Gastroesophageal sphincter (tissue), 4 donors: ENCODE results near the gene CILP. TPM values are rescaled to one million over a fixed set of nuclear protein-coding genes. Genes with fewer than 3 reads are reported as not detected.

Experiments
- ATAC-seq: fragments of 150-250 bp; one replicate; pipeline ENCODE4 v1.9.1; 2016; ENCODE audit warnings: mild to moderate bottlenecking, moderate library complexity
- H3K27ac ChIP-seq, 4 donors: fragments of 200-600 bp; sonication (generic) in 3 of 4; 1 replicate in 3 of 4; 2 replicates in 1 of 4; pipeline ENCODE4 v1.5.1; 2016 to 2019
- H3K27me3 ChIP-seq: fragments of 200-600 bp; sonication (generic); one replicate; pipeline ENCODE4 v1.5.1; 2019
- H3K36me3 ChIP-seq, 2 donors: fragments of 200-600 bp; sonication (generic); one replicate each; pipeline ENCODE4 v1.5.1; 2019; ENCODE audit warnings: control low read depth in 1 of 2
- H3K4me1 ChIP-seq, 3 donors: fragments of 200-600 bp; sonication (generic); 1 replicate in 2 of 3; 2 replicates in 1 of 3; pipeline ENCODE4 v1.5.1; 2016 to 2019; ENCODE audit warnings: control low read depth in 2 of 3
- H3K4me3 ChIP-seq, 2 donors: fragments of 200-600 bp; sonication (generic); one replicate each; pipeline ENCODE4 v1.5.1; 2019; ENCODE audit warnings: mild to moderate bottlenecking in 1 of 2, moderate library complexity in 1 of 2
- H3K9me3 ChIP-seq, 3 donors: fragments of 200-600 bp; sonication (generic); one replicate each; pipeline ENCODE4 v1.5.1; 2017 to 2019; ENCODE audit warnings: control low read depth in 2 of 3
- EP300 ChIP-seq: sonication (generic); formaldehyde crosslinking; IDR thresholded peaks from one replicate; pipeline ENCODE4 v1.6.1; 2017; ENCODE audit warnings: antibody characterized with exemption, mild to moderate bottlenecking
- POLR2A ChIP-seq, 2 donors: fragments of 450-650 bp; IDR thresholded peaks; one replicate each; pipeline ENCODE4 v1.6.1; 2017; ENCODE audit warnings: antibody characterized with exemption in 2 of 2, mild to moderate bottlenecking in 2 of 2, moderate library complexity in 1 of 2
- POLR2AphosphoS5 ChIP-seq: sonication (generic); formaldehyde crosslinking; IDR thresholded peaks from one replicate; pipeline ENCODE4 v1.6.1; 2017; ENCODE audit warnings: antibody characterized with exemption
- WGBS, 2 donors: methylation state at CpG; one replicate each; pipeline ENCODE4 v1.1.5; 2018; ENCODE audit warnings: low coverage in 1 of 2; 5-methylcytosine and 5-hydroxymethylcytosine counted together
- total RNA-seq, 4 donors: library from RNA; depleted of rRNA; stranded (reverse); fragments of >200 nt; gene quantifications; one replicate each; pipeline ENCODE4 v1.1.0, GENCODE V29; 2016
- TF ChIP-seq, protein P1 (sequence below), 4 experiments: fragments of 200-600 bp in 2 of 4; fragments of 450-650 bp in 2 of 4; sonication (generic) in 1 of 4; IDR thresholded peaks; one replicate each; pipeline ENCODE4 v1.5.1; 2017 to 2019; ENCODE audit warnings: antibody characterized with exemption in 4 of 4, mild to moderate bottlenecking in 2 of 4, moderate library complexity in 2 of 4

CILP gene, protein sequence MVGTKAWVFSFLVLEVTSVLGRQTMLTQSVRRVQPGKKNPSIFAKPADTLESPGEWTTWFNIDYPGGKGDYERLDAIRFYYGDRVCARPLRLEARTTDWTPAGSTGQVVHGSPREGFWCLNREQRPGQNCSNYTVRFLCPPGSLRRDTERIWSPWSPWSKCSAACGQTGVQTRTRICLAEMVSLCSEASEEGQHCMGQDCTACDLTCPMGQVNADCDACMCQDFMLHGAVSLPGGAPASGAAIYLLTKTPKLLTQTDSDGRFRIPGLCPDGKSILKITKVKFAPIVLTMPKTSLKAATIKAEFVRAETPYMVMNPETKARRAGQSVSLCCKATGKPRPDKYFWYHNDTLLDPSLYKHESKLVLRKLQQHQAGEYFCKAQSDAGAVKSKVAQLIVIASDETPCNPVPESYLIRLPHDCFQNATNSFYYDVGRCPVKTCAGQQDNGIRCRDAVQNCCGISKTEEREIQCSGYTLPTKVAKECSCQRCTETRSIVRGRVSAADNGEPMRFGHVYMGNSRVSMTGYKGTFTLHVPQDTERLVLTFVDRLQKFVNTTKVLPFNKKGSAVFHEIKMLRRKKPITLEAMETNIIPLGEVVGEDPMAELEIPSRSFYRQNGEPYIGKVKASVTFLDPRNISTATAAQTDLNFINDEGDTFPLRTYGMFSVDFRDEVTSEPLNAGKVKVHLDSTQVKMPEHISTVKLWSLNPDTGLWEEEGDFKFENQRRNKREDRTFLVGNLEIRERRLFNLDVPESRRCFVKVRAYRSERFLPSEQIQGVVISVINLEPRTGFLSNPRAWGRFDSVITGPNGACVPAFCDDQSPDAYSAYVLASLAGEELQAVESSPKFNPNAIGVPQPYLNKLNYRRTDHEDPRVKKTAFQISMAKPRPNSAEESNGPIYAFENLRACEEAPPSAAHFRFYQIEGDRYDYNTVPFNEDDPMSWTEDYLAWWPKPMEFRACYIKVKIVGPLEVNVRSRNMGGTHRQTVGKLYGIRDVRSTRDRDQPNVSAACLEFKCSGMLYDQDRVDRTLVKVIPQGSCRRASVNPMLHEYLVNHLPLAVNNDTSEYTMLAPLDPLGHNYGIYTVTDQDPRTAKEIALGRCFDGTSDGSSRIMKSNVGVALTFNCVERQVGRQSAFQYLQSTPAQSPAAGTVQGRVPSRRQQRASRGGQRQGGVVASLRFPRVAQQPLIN
- 100 to 1,000 TPM in 1 of 4 donors, 10 to 100 TPM in 3; 43.7 to 114 (median 74.5) TPM for total RNA-seq

- 49 to 54% methylated on average over 3 to 5 of the region's 8 CpGs for WGBS, 2 donors
- TF ChIP-seq POLR2AphosphoS5 (no peak), POLR2A (IDR thresholded peaks at IDR 0.05) (peak in 1 of 2 donors; percentile 40)
- TF ChIP-seq, protein P1, sequence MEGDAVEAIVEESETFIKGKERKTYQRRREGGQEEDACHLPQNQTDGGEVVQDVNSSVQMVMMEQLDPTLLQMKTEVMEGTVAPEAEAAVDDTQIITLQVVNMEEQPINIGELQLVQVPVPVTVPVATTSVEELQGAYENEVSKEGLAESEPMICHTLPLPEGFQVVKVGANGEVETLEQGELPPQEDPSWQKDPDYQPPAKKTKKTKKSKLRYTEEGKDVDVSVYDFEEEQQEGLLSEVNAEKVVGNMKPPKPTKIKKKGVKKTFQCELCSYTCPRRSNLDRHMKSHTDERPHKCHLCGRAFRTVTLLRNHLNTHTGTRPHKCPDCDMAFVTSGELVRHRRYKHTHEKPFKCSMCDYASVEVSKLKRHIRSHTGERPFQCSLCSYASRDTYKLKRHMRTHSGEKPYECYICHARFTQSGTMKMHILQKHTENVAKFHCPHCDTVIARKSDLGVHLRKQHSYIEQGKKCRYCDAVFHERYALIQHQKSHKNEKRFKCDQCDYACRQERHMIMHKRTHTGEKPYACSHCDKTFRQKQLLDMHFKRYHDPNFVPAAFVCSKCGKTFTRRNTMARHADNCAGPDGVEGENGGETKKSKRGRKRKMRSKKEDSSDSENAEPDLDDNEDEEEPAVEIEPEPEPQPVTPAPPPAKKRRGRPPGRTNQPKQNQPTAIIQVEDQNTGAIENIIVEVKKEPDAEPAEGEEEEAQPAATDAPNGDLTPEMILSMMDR (IDR thresholded peaks at IDR 0.05): no peak
- no peak for ATAC-seq
Observed at GRCh38 chr15:65210770-65211481, at the start of gene CILP. Gene CILP (minus strand): TSS chr15:65211473. CDS start chr15:65209755, 1,718 bp downstream.

GRCh38 chr15:65260968-65261367 lies 49.7 kb upstream of the CILP start:
- Histone ChIP-seq H3K4me1 (peaks cover 7 to 65% (median 26%) of the 10 kb centered on the region in 3 donors), H3K9me3 (no peaks in the 10 kb centered on the region), H3K36me3 (peaks cover 0 to 63% of the 10 kb centered on the region in 2 donors), H3K27me3 (no peaks in the 10 kb centered on the region), H3K4me3 (no peak overlapping the region), H3K27ac (peak overlapping the region in 3 of 4 donors; percentile 86 to 90 (median 88))
- ATAC-seq: no peak
- TF ChIP-seq EP300: no peak
- no peak for TF ChIP-seq POLR2AphosphoS5
- TF ChIP-seq, protein P1 (IDR thresholded peaks at IDR 0.05): no peak
- TF ChIP-seq POLR2A (IDR thresholded peaks at IDR 0.05): no peak
- 81 to 90% methylated on average over 5 to 6 of the region's 6 CpGs for WGBS, 2 donors

More at GRCh38 chr15:65210770-65211481, at the start of gene CILP:
- no peaks in the 10 kb centered on the region for H3K27me3 ChIP-seq
- peaks cover 0 to 14% (median 4%) of the 10 kb centered on the region in 3 donors for H3K4me1 ChIP-seq
- peak within 1 kb of the TSS in 3 of 4 donors; percentile 48 to 75 (median 69) for H3K27ac ChIP-seq
- H3K9me3 ChIP-seq: no peaks in the 10 kb centered on the region
- H3K36me3 ChIP-seq: no peaks in the 10 kb centered on the region
- peak within 1 kb of the TSS in 1 of 2 donors; percentile 36 for H3K4me3 ChIP-seq

DNA sequence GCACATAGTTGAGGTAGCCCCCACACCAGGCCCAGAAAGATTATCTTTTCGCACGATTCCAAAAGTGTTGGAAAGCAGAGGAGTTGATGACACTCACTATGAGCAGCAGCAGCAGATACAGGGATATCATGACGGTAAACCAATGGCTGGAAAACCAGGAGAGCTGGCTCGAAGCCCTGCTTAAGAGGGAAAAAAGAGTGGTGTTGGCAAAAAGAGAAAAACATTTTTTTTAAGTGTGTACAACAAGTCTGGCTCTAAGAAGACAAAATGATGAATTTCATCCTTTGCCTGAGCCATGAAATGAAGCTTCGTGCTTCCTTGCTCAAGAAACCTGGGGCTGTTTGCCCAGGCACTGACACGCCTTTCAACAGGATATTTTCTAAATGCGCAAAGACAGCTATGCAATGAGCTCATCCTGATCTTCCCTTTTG lies 48.1 kb upstream of the CILP start:
- H3K27ac ChIP-seq: peak overlapping the region; percentile 54 to 90 (median 87)
- peaks cover 0 to 47% of the 10 kb centered on the region in 2 donors for H3K36me3 ChIP-seq
- no peaks in the 10 kb centered on the region for H3K9me3 ChIP-seq
- 26 to 35% methylated on average over 7 of the region's 7 CpGs for WGBS, 2 donors
- ATAC-seq: peak; percentile 87
- peaks cover 7 to 62% (median 31%) of the 10 kb centered on the region in 3 donors for H3K4me1 ChIP-seq
- no peaks in the 10 kb centered on the region for H3K27me3 ChIP-seq
- H3K4me3 ChIP-seq: no peak overlapping the region
- TF ChIP-seq, protein P1 (IDR thresholded peaks at IDR 0.05): no peak
- TF ChIP-seq POLR2AphosphoS5: peak; percentile 87
